HG03354 (cell line): ENCODE data around the gene MARS1.
"Not testable (repeated sequence)": the region's sequence is repeated elsewhere in the genome, so short reads cannot be mapped to it uniquely, and the experiment has no call there.

ENCODE experiments used
- ATAC-seq: cut with Tn5 transposase; IDR thresholded peaks from one replicate; pipeline ENCODE4 v1.9.1; 2021; ENCODE audit warnings: mild to moderate bottlenecking; ENCODE audit not compliant: unreplicated experiment, poor library complexity, severe bottlenecking

MARS1 gene

DNA sequence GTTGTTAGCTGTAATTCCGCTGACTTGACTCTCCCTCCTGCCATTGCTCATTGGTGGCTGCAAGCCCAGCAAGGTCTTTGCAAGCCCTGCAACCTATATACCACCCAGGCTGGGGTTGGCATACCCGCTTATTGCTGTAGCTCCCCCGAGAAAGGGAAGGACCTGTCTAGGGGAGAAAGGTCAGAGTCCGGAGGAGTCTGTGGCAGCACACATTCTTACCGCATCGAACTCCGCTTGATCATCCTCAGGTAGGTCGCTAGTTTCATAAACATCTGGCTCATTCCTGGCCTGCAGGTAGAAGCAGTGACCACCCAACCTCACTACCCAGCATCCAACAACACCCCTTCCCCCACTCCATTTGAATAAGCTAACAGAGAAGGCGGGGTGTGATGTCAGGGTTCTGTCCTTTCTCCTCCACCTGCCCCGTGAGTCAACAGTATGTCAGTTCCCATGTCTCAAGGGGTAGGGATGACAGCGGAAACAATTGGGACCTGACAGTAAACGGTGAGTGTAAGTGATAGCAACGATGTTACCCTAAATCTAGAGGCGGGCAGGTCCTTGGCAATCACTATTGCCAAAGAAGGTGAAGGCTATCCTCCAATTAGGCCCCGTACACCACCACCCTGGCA is 58.1 kb downstream of the MARS1 start:
- ATAC-seq = no peak

DNA sequence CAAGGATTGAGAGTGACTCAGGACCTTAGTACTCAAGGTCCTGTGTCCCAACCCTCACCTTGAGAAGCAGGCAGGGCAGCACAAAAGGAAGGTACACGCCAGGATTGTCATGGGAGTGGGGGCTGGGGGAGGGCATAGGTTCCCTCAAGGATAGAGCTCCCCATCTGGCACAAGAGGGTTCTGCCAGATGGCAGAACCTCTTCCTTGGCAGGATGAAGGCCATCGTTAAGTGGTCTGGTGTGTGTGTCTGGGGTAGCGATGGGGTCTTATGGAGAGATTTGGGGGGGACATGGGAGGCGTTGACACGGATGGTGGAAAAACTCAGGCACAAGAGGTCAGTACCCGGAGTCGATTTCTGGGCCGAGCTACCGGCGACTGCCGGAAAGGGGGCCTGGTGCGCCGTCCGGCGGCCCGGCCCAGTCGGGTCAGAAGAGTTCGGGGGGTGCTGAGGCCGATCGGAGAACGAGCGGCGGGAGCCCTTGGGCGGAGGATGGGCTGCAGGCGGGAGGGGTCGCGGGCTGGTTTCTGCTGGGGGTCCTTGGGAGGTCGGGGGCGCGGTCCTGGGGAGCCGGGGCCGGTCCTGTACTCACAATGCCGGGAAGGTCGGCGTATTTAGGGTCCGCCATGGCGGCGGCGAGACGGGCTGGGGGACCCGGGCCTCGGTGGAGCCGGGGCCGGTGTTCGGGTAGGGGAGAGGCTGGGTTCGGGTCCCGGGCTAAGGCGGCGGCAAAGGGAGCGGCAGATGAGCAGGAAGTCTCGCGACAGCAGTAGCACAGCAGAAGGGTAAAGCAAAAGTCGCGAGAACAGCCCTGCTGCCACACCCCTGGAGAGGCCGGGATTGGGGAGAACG is 58.8 kb downstream of the MARS1 start, which contains the start of gene DCTN2:
TSS of gene DCTN2 (minus strand) at position 755 of the 850 bp plus-strand sequence. CDS start at position 626, 129 bp downstream.
- peak; percentile 99 for ATAC-seq

DNA sequence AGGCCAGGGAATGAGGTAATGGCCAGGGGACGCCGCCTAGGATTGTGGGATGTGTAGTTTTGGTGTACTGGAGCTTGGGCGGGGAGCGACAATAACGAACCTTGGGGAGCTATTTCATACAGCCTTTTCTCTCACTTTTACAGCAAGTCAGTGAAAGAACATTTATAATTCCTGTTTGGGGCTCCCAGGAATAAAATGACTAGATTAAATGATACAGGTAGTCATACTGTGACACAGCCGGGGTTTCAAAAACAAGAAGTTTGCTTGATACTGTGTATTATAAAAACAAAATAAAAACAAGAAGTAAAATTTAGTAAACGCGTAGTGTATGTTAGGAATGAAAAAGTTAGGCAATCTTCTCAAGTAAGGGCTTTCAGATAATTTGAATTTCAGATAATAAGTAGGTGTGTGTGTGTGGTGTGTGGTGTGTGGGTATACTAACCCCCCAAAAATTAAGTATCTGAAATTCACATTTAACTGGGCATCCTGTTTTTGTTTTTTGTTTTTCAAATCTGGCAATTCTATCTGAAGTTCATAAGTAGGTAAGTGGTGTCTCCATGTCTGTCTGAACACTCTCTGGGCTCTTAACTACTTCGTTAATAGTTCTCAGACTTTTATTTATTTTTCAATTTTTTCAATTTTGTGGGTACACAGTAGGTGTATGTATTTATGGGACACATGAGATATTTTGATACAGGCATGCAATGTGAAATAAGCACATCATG is 59.6 kb downstream of the MARS1 start:
- no peak for ATAC-seq

DNA sequence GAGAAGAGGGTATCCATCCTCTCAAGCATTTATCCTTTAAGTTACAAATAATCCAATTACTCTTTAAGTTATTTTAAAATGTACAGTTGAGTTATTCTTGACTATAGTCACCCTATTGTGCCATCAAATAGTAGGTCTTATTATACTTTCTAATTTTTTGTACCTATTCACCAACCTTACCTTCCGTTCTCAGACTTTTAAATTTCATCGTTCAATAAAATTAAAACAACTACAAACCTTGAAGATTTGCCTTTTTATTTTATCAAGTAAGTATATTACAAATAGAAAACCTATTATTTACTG is 60.1 kb downstream of the MARS1 start:
- ATAC-seq = no peak

DNA sequence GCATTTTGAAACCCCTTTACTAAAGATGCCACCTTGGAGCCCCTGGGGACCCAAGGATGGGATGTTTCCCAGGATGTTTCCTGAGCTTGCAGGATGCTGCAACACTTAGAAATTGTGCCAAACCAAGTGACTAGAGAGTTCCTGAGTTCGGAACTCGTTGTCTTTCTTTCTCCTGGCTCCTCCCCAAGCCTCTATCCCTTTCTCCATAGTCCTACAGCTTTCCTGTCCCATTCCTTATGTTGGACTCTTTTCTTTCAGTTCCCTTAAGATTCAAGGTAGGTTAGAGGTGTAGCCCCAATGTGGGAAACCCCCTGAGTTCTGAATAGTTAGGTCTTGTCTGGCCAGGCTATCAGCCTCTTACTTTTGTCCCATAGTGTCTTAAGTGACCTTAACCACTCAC is 60.6 kb downstream of the MARS1 start:
- ATAC-seq = no peak

DNA sequence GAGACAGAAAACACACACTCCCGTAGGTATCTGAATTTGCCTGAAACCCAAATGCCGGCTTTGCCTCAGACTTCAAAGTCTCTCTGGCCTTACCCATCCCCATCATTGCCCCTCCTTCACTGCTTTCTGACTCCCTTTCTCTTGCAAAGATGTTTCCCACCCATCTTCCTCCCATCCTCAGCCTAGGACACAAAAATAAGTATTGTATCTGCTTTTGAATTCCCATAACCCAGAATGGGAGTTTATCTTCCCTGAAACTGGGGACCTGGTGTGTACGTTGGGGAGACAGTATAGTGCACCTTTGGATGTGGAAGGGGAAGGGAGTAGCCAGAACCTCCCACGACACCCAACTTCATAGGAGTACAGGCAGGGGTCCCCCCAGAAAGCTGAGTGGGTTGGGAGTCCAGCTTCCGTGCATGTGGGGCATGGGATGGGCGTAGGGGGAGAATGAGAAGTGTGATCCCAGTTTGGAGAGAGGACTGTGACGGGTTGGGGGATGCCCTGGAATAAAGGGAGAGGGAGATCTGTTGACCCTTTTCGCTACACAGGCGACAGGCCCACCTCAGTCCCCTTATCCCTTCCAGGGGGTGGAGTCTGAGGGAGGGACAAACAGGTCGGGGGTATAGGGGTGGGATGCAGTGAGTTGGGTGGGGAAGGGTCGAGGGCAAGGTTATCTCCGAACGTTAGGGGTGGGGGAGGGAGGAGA is 61.5 kb downstream of the MARS1 start:
- no peak for ATAC-seq

DNA sequence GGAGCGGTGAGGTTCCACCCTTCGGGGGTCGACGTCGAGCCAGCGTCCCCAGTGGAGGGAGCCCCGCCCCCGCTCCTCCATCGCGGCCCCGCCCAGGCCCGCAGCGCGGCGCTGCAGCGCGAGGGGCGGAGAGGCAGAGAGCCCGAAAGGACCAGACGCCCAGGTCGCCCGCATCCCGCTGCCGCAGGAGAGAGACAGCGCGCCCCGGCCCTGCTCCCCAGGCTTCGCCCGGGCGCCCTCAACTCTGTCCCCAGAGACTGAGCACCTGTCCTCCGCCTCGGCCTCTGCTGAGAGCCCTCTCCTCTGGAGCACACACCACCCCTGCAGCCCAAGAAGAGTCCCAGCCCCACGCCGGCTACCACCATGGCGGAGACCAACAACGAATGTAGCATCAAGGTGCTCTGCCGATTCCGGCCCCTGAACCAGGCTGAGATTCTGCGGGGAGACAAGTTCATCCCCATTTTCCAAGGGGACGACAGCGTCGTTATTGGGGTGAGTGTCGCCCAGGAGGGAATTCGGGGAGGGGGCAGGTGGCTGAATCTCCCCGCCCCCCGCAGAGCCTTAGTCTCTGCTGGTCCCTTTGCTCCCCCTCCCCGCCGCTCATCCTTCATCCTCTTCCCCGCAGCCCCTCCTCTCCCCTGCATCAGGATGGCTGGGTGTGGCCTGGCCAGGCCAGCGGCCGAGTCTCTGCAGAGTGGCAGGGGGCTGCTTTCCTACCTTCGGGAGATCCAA is 62.2 kb downstream of the MARS1 start, which contains the start of gene KIF5A:
TSS of gene KIF5A (plus strand) at position 136 of the 732 bp plus-strand sequence. CDS start at position 364, 228 bp downstream.
- no peak for ATAC-seq

DNA sequence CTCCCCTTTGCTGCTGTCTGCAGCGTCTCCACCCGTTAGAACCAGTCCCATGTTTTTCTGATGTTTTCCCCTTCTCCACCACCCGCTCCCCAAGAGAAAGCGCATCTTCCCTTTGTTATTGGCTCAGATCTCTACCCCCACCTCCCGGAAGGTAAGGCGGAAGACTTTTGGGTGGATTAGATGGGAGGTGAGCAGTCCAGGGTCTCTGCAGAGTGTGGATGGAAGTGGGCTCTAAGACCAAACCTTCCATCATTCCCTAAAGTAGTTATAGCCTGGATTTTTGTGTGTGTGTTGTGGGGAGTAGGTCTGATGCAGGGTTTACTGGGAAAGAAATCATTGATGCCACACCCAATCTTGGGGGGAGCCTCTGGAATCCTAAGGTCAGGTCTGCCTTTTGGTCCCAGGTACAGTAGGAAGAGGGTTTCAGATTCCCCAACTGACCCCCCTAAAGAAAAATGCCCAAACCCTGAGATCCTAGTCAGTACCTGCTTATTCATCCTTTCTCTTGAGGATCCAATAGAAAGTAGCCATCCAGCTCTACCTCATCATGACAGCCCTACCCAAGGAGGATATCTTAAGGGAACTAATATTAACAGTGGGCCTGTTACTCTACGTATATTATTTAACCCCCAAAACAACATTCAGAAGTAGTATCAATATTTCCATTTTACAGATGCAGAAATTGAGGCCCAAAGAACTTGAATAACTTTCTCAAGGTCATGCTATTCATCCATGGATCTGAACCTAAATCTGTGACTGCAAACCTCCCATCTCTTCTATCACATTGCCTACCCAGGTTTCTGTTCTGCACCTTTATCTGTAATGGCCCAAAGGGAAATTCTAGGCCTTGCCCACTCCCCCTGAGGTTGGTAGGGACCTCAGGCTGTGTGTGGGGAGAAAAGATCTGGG is 63.0 kb downstream of the MARS1 start:
- no peak for ATAC-seq

DNA sequence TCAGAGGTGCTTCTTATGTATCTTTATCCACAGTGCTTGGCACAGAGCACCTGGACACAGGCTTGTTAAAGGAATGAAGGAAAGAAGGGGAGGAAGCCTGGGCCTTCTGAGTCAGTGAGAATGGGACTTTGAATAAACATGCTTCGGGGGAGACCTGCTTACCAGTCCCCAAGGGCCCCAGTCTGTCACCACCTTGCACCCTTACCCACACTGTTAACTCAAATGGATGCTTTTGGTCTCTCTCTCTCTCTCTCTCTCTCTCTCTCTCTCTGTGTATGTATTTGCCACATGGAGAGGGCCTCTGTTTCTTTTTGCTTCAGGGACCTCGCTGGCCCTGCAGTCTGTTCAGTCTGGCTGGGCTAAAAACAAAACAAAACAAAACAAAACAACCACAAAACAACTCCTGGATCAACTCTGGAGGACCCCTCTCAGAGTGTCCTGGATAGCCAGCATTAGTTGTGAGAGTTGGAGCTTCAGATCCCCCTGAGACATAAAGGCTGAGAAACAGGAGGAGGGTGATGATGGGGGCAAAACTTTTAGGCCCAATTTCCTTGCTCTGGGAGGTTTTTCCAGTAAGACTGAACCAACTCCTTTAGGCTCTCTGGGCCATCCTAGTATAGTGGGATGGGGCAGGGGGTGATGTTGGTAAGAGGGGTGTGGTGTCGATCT is 63.9 kb downstream of the MARS1 start:
- no peak for ATAC-seq

DNA sequence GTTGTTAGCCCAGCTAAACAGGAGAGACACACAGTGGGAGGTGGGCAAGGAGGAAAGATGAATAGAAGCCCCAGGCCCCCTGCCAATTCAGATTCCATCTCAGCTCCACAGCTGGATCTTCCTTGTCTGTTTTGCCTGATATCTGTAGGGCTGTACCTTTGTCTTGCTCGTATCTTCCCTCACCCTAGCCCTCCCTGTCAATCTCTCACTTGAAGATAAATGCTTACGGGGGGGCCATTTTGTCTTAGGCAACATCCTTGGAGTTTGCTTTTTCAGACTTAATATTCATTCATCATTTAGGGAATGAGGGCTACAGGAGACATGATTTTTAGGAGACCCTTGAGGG is 64.4 kb downstream of the MARS1 start:
- no peak for ATAC-seq

DNA sequence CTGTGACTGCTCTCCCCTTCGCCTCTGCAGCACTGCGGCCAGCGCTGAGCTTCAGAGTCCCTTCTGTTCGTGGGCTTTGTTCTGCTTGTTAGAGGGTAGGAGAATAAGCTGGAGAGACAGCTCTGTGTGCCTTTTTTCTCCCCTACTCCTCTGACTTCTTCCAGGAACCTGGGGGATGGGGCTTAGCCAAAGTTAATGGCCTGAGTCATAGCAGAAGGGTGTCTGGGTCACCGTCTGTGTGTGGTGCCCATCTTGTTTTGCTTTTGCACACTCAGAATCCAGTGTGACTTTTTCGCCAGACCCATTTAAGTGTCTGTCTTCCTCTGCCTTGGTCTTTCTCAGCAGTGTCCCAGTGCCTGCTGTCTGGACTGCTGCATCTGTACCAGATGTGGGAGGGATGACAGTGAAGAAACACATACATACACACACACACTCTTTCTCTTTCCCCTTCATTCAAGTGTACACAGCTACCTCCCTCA is 65.0 kb downstream of the MARS1 start:
- no peak for ATAC-seq

DNA sequence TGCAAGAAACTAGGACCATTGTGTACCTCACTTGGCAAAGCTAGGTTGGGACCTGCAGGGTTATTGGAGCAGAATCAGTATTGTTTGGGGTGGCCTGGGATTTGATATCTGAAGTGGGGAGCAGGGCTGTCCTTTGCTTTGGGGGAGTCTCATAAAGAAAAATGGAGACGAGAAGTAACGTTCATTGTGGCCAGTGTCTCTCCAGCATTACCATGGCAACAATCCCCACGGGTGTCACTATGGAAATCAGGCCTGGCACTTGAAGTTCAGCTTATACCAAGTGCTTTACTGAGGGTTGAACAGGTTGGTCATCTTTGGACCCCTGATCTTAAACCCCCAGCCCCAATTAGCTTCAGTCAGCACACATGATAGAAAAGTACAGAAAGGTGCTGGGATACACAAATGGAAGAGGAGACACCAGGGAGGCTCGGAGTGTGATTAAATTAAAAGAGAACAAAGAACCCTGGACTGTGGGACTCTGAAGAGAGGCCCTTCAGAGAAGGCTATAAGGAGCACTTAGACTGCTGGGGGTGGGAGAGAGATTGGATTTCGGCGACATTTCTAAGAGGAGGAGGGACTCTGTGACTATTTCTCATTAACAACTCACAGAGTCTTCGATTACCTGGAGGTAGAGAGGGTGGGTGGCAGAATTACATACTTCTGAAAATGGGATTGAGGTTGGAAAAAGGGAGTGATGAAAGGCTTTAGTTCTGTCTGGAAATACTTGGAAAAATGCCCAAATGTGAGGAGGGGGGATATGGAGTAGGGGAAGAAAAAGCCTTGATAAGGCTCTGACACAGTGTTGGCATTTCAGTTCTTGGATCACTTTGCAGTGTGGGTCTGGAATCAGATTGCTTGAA is 65.7 kb downstream of the MARS1 start:
- no peak for ATAC-seq

DNA sequence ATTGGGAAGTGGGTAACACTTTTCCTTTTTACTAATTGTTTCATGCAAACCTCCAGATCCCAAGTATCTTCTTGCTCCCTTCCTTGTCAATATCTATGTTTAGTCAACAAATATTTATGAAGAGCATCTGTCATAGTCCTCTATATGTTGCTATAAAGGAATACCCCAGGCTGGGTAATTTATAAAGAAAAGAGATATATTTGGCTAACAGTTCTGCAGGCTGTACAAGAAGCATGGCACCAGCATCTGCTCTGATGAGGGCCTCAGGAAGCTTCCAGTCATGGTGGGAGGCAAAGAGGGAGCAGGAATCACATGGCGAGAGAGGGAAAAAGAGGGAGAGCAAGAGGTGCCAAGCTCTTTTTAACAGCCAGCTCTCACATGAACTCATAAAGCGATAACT is 66.6 kb downstream of the MARS1 start:
- no peak for ATAC-seq

DNA sequence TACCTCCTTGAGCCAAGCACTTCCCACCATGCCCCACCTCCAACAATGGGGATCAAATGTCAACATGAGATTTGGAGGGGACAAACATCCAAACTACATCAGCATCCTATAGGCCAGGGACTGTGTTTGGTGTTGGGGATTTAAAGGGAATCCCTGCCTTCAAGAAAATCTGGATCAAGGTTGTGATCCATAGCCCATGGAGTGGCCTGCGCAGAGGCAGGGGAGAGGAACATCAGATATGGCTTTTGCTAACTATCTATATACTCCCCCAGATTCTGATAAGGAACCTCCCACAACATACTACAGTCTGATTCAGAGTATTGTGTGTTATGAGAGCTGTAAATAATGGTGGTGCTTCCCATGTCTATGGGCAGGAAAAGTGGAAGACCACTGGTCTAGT is 67.0 kb downstream of the MARS1 start:
- no peak for ATAC-seq

DNA sequence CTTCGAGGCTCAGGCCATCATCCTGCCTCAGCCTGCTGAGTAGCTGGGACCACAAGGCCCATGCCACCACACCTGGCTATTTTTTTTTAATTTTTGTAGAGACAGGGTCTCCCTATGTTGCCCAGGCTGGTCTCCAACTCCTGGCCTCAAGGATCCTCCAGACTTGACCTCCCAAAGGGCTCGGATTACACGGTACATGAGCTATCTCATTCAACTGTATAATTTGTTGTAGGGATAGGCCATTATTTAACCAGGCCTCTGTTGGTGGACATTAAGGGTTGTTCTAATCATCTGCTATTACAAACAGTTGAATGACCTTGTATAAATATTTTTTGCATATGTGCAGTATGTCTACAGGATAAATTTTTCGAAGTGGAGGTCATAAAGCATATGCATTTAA is 71.0 kb downstream of the MARS1 start:
- ATAC-seq = no peak

DNA sequence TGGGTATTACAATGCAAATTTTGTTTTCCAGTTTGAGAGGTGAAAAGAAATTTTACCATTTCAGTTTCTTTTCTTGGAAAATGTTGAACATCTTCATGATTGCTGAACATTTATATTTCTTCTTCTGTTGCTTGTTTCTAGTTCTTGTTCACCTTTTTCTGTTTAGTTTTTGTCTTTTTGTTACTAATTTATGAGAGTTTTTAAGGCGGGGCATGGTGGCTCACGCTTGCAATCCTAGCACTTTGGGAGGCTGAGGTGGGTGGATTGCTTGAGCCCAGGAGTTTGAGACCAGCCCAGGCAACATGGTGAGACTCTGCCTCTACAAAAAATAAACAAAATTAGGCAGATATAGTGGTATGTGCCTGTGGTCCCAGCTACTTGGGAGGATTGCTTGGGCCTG is 72.6 kb downstream of the MARS1 start:
- no peak for ATAC-seq

DNA sequence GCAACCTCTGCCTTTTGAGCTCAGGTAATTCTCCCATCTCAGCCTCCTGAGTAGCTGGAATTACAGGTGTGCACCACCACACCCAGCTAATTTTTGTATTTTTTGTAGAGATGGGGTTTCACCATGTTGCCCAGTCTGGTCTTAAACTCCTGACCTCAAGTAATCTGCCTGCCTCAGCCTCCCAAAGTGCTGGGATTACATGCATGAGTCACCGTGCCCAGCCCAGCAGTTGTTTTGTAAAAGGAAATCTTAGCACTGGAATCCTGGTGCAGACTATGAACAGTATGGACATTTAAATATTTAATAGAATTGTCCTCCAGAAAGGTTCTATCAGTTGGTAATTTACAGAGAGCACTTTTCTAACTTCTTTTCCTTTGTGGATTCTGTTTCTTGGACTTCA is 73.2 kb downstream of the MARS1 start:
- ATAC-seq = not testable (repeated sequence)
